ENCODE data around the gene CSMD2. TPM values are rescaled to one million over a fixed set of nuclear protein-coding genes. Genes with fewer than 3 reads are reported as not detected.

Gene CSMD2
- polyA plus RNA-seq, 1 of the 3 experiments (the other 2 are of a cell fraction), result not detected

DNA sequence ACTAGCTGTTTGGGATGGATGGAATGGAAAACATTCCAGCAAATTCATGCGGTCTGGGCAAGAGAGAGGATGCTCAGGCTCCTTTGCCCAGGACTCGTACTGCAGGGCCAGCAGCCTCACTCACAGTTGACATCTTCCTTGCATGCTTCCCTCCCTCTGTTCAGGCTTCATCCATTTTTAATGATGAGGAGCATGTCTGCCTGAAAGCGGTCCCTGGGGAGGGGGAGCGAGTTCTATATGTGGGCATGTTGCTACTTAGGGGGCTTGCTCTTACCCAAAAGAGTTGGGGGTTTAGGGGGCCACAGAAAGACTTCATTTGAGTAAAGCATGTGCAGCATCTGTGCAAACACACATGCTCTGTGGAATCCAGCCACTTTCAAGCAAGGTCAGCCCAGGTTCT is 203.0 kb downstream of the CSMD2 start:
- H3K9me3 ChIP-seq, result no peaks in the 10 kb centered on the region
- no peak overlapping the region for H3K4me3 ChIP-seq (ENCODE audit: low read depth in 2 of 2, low read length in 1 of 2)
- ChIA-PET CTCF (no interaction called here), POLR2A (no interaction called here)
- H3K4me1 ChIP-seq (ENCODE audit: control insufficient read depth in 1 of 2, insufficient read depth in 2 of 2, low read depth in 1 of 2, low read length in 1 of 2), result peaks cover 0 to 9% of the 10 kb centered on the region in 2 experiments; a peak in 1 of 4 replicates
- H4K20me1 ChIP-seq (ENCODE audit: insufficient read depth), result no peaks in the 10 kb centered on the region
- H3K27ac ChIP-seq (ENCODE audit: low read depth in 2 of 2, low read length in 1 of 2), result no peak overlapping the region
- 29% methylated on average over 4 of the region's 4 CpGs for WGBS (ENCODE audit: low lambda C conversion rate)
- no peak overlapping the region for H3K9ac ChIP-seq
- no peak for DNase-seq
- H3K36me3 ChIP-seq (replicated peaks in 1 of 2; ENCODE audit: control insufficient read depth in 1 of 2, insufficient read depth in 2 of 2, low read length in 1 of 2), result no peaks in the 10 kb centered on the region
- H3K79me2 ChIP-seq (ENCODE audit: insufficient read depth), result no peaks in the 10 kb centered on the region
- H3K4me2 ChIP-seq, result no peak overlapping the region
- H3K9me2 ChIP-seq, result no peaks in the 10 kb centered on the region
- TF ChIP-seq GABPA (IDR thresholded peaks at IDR 0.05; ENCODE audit: low read depth) (no peak), SIN3A (IDR thresholded peaks at IDR 0.05; ENCODE audit: borderline replicate concordance, low read depth, low read length) (no peak), ELF1 (IDR thresholded peaks at IDR 0.05) (no peak), YY1 (IDR thresholded peaks at IDR 0.05; ENCODE audit: low read depth) (no peak), GATA2 (CRISPR knock-in tag; IDR thresholded peaks at IDR 0.05) (no peak), RCOR1 (IDR thresholded peaks at IDR 0.05; ENCODE audit: low read length) (no peak), TCF12 (IDR thresholded peaks at IDR 0.05) (no peak), FOSL2 (IDR thresholded peaks at IDR 0.05; ENCODE audit: borderline replicate concordance, low read depth) (no peak), NFIC (IDR thresholded peaks at IDR 0.05; ENCODE audit: borderline replicate concordance) (no peak), TEAD4 (IDR thresholded peaks at IDR 0.05; ENCODE audit: borderline replicate concordance, insufficient read depth) (no peak), FOXM1 (IDR thresholded peaks at IDR 0.05; ENCODE audit: low read depth) (no peak)
- TF ChIP-seq, protein P1, sequence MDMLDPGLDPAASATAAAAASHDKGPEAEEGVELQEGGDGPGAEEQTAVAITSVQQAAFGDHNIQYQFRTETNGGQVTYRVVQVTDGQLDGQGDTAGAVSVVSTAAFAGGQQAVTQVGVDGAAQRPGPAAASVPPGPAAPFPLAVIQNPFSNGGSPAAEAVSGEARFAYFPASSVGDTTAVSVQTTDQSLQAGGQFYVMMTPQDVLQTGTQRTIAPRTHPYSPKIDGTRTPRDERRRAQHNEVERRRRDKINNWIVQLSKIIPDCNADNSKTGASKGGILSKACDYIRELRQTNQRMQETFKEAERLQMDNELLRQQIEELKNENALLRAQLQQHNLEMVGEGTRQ (IDR thresholded peaks at IDR 0.05; ENCODE audit: borderline replicate concordance, low read depth, low read length), result no peak
- TF ChIP-seq, protein P2, sequence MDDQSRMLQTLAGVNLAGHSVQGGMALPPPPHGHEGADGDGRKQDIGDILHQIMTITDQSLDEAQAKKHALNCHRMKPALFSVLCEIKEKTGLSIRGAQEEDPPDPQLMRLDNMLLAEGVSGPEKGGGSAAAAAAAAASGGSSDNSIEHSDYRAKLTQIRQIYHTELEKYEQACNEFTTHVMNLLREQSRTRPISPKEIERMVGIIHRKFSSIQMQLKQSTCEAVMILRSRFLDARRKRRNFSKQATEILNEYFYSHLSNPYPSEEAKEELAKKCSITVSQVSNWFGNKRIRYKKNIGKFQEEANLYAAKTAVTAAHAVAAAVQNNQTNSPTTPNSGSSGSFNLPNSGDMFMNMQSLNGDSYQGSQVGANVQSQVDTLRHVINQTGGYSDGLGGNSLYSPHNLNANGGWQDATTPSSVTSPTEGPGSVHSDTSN (IDR thresholded peaks at IDR 0.05), result no peak
- TF ChIP-seq, protein P3, sequence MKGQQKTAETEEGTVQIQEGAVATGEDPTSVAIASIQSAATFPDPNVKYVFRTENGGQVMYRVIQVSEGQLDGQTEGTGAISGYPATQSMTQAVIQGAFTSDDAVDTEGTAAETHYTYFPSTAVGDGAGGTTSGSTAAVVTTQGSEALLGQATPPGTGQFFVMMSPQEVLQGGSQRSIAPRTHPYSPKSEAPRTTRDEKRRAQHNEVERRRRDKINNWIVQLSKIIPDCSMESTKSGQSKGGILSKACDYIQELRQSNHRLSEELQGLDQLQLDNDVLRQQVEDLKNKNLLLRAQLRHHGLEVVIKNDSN (IDR thresholded peaks at IDR 0.05; ENCODE audit: borderline replicate concordance, low read depth), result no peak
- TF ChIP-seq, protein P4, sequence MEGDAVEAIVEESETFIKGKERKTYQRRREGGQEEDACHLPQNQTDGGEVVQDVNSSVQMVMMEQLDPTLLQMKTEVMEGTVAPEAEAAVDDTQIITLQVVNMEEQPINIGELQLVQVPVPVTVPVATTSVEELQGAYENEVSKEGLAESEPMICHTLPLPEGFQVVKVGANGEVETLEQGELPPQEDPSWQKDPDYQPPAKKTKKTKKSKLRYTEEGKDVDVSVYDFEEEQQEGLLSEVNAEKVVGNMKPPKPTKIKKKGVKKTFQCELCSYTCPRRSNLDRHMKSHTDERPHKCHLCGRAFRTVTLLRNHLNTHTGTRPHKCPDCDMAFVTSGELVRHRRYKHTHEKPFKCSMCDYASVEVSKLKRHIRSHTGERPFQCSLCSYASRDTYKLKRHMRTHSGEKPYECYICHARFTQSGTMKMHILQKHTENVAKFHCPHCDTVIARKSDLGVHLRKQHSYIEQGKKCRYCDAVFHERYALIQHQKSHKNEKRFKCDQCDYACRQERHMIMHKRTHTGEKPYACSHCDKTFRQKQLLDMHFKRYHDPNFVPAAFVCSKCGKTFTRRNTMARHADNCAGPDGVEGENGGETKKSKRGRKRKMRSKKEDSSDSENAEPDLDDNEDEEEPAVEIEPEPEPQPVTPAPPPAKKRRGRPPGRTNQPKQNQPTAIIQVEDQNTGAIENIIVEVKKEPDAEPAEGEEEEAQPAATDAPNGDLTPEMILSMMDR (IDR thresholded peaks at IDR 0.05), result no peak
- no peaks in the 10 kb centered on the region for H3F3A ChIP-seq (replicated peaks; ENCODE audit: insufficient read depth)
- H2AFZ ChIP-seq (ENCODE audit: low read depth), result no peak overlapping the region
- H3K27me3 ChIP-seq (ENCODE audit: insufficient read depth), result no peaks in the 10 kb centered on the region
